IPS-18c (cell line): ENCODE results near the gene DUSP3.

Source experiments
- H3K4me3 ChIP-seq: 2 replicates; pipeline ENCODE4 v1.7.0; 2013; ENCODE audit warnings: low read depth, mild to moderate bottlenecking, low read length, moderate library complexity; ENCODE audit not compliant: insufficient read depth
- H3K9me3 ChIP-seq: one replicate; pipeline ENCODE4 v1.6.1; 2013; ENCODE audit warnings: mild to moderate bottlenecking, low read length, moderate library complexity; ENCODE audit not compliant: control insufficient read depth, insufficient read depth

The DUSP3 gene

GRCh38 chr17:43778337-43779144 is at the start of gene DUSP3:
TSS of gene DUSP3 (minus strand) at chr17:43778977. CDS start at chr17:43778924, 53 bp downstream.
- Histone ChIP-seq H3K4me3 (peak within 1 kb of the TSS; percentile 94), H3K9me3 (no peaks in the 10 kb centered on the region)

- Histone ChIP-seq H3K4me3 (no peak overlapping the region), H3K9me3 (no peaks in the 10 kb centered on the region)
These were observed 48.8 kb upstream of the DUSP3 start for GRCh38 chr17:43827596-43827995.

- Histone ChIP-seq H3K4me3 (no peak overlapping the region), H3K9me3 (no peaks in the 10 kb centered on the region)
These were observed 47.4 kb upstream of the DUSP3 start for GRCh38 chr17:43826206-43826605.

- H3K4me3 ChIP-seq: no peak overlapping the region
- H3K9me3 ChIP-seq: no peaks in the 10 kb centered on the region
These were observed 46.8 kb upstream of the DUSP3 start for GRCh38 chr17:43825567-43825966.

- no peak overlapping the region for H3K4me3 ChIP-seq
- no peaks in the 10 kb centered on the region for H3K9me3 ChIP-seq
These were observed 44.7 kb upstream of the DUSP3 start for GRCh38 chr17:43823350-43824084.

- H3K9me3 ChIP-seq: no peaks in the 10 kb centered on the region
- H3K4me3 ChIP-seq: no peak overlapping the region
These were observed 43.9 kb upstream of the DUSP3 start for GRCh38 chr17:43822570-43823190.

- H3K4me3 ChIP-seq: no peak overlapping the region
- peaks cover under 1% of the 10 kb centered on the region for H3K9me3 ChIP-seq
These were observed 42.0 kb upstream of the DUSP3 start for GRCh38 chr17:43820759-43821158.

- Histone ChIP-seq H3K4me3 (no peak overlapping the region), H3K9me3 (peaks cover 2% of the 10 kb centered on the region)
These were observed 40.2 kb upstream of the DUSP3 start for GRCh38 chr17:43818966-43819365.

GRCh38 chr17:43817826-43818225 is 39.0 kb upstream of the DUSP3 start:
- no peak overlapping the region for H3K4me3 ChIP-seq
- H3K9me3 ChIP-seq: peaks cover 2% of the 10 kb centered on the region

GRCh38 chr17:43816336-43817320 is 37.9 kb upstream of the DUSP3 start:
- H3K4me3 ChIP-seq: no peak overlapping the region
- peaks cover 2% of the 10 kb centered on the region for H3K9me3 ChIP-seq

- no peak overlapping the region for H3K4me3 ChIP-seq
- H3K9me3 ChIP-seq: peaks cover 2% of the 10 kb centered on the region
These were observed 35.9 kb upstream of the DUSP3 start for GRCh38 chr17:43814714-43815113.

GRCh38 chr17:43814026-43814425 is 35.2 kb upstream of the DUSP3 start:
- Histone ChIP-seq H3K9me3 (peaks cover 2% of the 10 kb centered on the region), H3K4me3 (no peak overlapping the region)

- no peak overlapping the region for H3K4me3 ChIP-seq
- H3K9me3 ChIP-seq: peaks cover 2% of the 10 kb centered on the region
These were observed 34.6 kb upstream of the DUSP3 start for GRCh38 chr17:43813386-43813785.

- H3K4me3 ChIP-seq: no peak overlapping the region
- H3K9me3 ChIP-seq: peaks cover 2% of the 10 kb centered on the region
These were observed 33.9 kb upstream of the DUSP3 start for GRCh38 chr17:43812396-43813265.

- no peak overlapping the region for H3K4me3 ChIP-seq
These were observed 32.0 kb upstream of the DUSP3 start for GRCh38 chr17:43810823-43811222.

GRCh38 chr17:43810226-43810715 is 31.5 kb upstream of the DUSP3 start:
- no peak overlapping the region for H3K4me3 ChIP-seq
- H3K9me3 ChIP-seq: no peaks in the 10 kb centered on the region

More at GRCh38 chr17:43810823-43811222, 32.0 kb upstream of the DUSP3 start:
- H3K9me3 ChIP-seq: peaks cover 2% of the 10 kb centered on the region
